HG03097 (cell line): ENCODE data around the gene SLC22A23.

ENCODE experiments used
- ATAC-seq: cut with Tn5 transposase; IDR thresholded peaks from one replicate; pipeline ENCODE4 v1.9.1; 2021; ENCODE audit not compliant: unreplicated experiment, low FRiP score

Gene SLC22A23

DNA sequence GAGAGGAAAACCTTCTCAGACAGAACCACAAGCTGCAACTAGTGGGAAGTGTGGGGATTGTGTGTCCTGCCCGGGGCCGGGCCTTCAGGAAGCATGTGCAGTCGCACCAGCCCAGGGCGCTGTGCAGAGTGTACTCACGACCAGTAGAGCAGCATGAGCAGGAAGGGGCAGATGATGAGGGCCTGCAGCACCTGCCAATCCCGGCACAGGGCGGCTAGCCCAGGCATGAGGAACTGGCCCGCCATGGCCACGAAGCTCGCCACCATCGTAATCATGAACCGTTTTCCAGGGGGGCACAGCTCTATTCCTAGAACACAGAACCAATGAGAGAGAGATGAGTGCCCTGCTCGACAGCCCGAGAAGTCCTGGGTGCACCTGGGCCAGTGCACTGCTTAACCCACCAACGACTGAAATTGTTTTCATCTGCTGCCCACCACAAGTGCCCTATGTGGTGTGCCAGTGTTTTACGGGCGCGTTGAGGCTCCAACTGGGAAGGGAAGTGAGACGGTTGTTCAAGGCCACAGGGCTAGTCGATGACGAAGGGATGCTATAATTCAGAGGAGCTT is 133.1 kb downstream of the SLC22A23 start:
- no peak for ATAC-seq

DNA sequence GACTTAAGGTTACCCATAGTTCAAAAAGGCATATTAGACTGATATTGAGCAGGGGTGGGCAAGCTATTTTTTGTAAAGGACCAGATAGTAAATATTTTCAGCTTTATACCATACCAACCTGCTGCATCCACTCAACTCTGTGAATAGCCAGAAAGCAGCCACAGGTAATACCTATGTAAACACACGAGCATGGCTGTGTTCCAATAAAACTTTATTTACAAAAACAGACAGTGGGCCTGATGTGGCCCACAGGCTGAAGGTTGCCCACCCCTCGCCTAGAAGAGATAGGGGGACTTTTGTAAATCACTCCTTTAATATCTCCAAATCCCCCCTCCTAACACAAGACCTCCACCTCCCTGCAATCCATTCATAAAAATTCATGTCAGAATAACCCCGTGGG is 133.7 kb downstream of the SLC22A23 start:
- ATAC-seq = no peak

DNA sequence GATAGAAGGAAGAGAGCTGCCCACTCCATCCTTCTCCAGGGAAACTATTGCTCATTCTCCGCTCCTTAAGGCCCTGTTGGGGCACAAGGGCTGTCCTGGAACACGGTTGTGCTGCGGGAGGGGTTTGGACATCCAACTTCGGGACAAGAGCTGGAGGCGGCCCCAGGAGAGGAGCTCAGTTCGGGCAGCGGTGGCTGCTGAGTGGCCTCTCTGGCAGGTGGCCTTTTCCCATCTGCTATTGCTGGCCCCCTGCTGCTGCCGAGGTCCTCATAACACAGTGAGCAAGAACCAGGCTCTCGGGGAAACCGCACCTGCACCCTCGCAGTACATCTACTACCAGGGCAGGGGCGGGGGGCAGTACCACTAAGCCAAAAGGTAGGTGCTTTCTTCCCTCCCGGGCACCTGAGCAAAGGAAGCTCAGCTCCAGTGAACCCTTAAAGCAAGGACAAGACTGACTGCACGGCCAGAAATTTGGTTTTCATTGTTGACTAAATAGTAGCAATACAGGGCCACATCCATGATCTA is 134.4 kb downstream of the SLC22A23 start:
- ATAC-seq = no peak

DNA sequence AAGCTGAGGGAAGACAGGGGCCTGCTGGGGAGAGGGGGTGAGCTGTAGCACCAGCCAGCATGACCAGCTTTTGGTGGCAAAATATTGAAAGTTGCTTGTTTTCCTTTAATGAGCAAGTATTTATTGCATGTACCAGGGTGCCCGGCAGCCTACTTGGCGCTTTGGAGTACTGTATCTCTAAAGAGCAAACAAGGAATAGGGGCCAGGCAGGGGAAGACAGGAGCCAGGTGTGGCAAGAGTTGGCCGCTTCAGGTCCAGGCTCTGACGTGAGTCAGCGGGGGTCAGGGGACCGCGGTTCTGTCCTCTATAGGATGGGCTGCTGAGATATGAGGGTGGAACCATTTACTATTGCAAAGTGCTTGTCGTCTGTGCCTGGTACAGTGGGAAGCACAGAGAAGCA is 135.0 kb downstream of the SLC22A23 start:
- no peak for ATAC-seq

DNA sequence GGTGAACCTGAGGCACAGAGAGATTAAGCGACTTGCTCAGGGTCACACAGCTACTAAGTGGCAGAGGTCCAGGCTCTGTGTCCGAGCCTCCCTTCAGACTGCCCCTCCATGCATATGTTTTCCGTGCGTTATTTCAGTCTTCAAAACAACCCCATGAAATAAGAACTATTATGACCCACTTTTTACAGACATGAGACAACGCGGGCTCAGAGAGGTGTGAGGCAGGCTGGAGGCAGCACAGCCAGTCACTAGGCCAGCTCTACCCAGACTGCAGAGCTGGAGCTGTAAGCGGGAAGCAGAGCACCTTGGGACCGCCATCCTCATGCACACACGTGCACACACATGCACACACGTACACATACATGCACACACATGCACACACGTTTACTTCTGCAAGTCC is 135.8 kb downstream of the SLC22A23 start:
- ATAC-seq = no peak

DNA sequence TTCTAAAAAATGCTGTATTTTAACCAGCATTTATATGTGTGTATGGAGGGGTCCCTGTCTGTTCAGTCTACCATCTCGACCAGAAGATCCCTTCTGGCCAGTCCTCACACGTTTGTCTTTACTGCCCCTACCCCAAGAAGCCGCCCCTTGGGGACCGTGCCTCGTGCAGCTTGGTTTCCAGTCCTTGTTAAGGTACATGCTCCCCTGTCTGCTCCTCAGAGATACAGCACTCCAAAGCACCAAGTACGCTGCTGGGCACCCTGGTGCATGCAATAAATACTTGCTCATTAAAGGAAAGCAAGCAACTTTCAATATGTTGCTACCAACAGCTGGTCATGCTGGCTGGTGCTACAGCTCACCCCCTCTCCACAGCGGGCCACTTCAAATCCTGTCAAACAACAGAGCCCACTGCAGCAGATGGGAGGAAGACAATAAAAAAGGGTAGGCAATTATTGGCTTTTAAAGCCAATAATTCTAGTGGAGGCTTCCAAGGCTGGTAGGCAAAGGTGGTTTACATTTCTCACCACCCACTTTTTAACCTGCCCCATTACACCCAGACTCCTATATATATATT is 136.5 kb downstream of the SLC22A23 start:
- ATAC-seq = no peak

DNA sequence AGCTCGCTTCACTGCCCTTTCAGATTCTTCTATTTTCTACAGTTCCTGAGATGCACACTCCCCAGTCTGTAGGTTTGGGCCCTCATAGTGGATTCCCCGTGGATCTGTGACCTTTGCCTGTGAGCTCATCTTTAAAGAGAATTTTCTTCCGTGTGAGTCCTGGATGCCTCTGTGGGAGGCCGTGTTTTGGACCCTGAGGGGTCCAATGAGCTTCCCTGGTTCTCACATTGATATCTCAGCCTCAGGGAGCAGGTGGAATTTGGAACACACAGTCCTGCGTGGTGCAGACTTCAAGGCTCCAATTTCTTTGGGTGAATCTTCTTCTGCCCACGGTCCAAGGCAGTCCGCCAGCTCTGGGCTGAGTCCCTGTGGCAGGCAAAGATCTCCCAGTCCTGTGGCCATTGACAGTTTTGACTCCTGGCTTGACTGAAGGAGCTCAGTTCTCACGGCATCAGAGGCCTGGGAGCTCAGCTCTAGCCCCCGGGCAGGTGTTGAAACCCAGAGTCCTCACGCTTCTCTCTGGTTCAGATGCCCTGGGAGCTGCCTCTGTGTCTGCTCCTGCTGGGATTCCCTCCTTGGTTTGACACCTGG is 137.1 kb downstream of the SLC22A23 start:
- no peak for ATAC-seq

DNA sequence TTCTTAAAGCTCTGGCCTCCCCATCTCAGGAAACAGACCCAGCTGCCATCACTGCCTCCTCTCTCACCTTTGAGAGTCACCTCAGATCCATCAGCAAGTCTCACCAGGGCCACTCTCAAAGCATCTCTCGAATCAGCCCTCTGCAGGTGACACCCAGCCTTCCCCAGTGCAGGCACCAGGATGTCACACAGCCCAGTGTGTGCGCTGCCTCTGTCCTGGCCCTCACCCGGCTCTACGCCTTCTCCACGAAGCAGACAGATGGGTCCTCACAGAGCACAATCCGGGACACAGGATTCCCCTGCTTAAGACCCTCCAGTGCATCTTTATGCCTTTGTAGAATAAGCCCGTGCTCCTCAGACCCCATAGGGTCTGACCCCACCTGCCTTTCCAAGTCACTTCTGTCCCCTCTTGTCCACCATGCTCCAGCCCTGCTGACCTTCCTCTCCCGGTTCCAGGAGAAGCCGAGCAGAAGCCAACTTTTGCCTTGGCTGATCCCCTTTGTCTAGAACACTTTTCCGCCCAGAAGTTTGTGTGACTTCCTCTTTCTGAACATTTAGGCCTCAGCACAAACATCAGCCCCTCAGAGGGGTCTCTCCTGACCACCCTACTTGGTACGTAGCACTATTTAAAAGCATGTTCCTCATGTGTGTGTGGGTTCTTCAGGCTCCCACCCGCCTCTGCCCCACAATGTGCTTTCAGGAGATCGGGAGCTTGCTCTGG is 137.9 kb downstream of the SLC22A23 start:
- no peak for ATAC-seq

DNA sequence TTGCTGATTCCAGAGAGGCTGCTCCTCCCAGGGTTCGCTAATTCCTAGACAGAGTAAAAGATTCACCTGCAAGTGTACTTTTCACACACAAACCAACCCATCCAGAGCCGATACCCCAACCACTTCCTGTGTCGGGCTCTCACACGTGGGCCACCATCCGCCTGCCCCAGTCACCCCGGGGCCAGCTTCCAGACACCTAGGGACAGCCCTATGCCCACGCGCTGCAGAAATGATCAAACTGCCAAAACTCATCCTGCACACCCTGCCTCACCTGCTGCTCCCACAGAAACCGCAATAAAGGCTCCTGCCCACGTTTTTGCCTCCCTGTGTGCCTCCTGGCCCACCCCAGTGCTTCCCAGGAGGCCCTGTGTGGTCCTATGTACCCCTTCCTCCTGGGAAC is 138.6 kb downstream of the SLC22A23 start:
- no peak for ATAC-seq

DNA sequence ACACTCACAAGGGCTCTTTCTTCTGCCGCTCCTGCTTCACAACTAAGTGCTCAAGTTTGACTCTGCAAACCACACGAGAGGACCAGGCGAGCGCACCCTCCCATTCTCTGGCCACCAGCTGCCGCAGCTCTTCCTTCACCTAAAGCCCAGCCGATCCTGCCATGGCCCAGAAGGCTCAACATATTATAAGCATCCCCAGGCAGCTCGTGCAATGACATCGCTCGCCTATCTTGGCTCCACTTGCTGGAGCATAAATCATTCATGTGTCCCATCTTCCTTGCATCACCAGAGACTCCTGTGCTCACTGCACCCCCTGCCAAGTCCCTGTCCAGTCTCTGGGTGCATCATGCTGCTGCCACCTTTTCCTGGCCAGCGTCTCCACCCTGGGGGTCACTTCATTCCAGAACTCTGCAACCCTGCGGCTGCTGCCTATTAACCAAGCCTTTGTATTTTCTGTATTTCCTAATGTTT is 139.1 kb downstream of the SLC22A23 start:
- ATAC-seq = no peak

DNA sequence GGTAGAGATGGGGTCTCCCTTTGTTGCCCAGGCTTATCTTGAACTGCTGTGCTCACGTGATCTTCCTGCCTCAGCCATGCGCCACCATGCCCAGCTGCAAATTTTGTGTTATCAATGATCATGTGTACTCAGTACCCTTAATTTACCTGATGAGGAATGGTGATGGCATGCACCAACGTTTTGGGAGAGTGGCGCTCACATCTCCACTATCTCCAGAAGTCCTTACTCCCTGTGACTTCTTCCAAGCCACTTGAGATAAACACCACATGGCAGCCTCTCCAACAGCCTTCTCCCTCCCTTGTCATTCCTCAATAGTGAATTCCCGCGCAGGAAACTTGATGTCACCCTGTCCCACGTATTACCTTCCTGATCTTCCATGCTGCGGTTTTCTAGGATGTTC is 140.0 kb downstream of the SLC22A23 start:
- ATAC-seq = no peak

DNA sequence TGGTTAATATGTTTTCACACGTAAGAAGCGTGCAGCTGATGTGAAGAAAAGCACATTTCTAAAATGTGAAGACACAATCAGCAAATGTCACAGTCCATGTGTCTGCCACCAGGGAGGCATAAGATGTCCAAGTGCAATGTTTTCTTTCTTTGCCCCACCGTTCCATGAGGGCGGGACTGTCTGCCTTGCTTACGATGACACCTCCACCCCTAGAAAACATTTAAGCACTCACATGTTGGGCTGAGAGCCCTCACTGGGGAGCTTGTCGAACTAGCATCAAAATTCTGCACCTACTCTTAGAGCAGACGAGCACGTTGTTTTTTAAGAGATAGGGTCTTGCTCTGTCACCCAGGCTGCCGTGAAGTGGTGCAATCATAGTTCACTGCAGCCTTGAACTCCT is 140.5 kb downstream of the SLC22A23 start:
- no peak for ATAC-seq

DNA sequence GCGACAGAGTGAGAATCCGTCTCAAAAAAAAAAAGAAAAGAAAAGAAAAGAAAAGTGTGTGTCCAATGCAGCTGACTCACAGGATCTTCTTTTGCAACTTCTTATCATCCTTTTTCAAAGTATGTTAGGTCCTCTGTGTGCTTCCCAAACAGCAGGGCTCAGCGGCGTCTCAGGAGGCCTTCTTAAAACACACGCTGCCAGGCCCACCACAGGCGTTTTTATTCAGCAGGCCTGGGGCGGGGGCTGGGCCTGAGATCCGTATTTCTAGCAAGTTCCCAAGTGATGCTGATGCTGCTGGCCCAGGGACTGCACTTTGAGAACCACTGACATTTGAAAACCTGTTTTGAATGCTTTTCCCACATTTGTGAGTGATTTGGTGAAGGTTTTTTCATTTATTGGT is 141.0 kb downstream of the SLC22A23 start:
- no peak for ATAC-seq

DNA sequence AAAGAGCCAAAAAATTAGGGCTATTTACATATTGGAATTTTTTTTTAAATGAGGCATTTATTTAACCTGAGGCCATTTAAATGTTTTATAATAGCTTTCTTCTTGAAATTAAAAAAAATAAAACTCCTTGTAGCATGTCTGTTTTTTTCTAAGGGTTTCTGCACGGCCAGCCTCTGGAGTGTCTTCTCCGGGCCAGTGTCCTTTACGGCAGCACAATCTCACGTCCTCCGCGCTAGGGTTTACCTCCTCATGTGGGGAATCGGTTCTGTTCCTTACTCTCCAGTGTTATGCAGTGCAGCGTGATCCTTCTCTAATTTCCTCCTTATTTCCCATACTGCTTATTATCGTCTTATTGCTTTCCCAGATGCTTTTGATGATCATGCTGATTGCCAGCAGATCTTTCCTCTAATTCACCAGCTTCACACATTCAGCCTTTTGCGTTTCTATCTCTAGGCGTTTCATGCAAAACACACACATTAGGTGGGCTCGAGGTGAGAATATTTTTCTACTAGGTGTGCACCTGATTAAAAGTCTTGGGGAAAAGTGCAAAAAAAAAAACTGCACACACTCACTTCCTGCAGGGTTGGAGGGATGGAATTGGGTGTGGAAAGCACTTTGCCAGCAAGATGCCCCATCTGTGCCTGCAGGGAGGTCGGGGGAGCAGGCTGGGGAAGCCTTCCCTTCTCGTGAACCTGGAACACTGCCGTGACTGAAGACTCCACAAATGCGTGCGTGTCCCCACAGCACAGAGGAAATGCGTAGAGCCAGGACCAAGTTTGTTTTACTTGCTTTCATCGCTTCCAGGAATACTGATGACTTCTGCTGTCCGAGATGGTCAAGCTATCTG is 142.0 kb downstream of the SLC22A23 start:
- no peak for ATAC-seq

DNA sequence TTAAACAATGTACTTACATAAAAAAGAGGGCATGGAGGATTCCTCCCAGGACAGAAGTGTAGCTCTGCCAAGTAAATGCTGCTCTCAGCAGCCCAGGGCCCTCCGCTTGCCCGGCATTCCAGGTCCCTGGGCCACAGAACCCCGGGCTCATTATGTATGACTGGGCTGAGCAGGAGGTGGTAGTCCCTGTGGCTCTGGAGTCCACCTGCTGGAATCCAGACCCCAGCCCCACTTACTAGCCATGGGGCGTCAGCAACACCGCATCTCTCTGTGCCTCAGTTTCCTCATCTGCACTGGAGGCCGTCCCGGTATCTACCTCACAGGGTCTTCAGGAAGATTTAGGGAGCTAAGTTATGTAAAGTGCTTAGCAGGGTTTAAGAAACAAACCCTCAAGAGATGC is 142.7 kb downstream of the SLC22A23 start:
- no peak for ATAC-seq

DNA sequence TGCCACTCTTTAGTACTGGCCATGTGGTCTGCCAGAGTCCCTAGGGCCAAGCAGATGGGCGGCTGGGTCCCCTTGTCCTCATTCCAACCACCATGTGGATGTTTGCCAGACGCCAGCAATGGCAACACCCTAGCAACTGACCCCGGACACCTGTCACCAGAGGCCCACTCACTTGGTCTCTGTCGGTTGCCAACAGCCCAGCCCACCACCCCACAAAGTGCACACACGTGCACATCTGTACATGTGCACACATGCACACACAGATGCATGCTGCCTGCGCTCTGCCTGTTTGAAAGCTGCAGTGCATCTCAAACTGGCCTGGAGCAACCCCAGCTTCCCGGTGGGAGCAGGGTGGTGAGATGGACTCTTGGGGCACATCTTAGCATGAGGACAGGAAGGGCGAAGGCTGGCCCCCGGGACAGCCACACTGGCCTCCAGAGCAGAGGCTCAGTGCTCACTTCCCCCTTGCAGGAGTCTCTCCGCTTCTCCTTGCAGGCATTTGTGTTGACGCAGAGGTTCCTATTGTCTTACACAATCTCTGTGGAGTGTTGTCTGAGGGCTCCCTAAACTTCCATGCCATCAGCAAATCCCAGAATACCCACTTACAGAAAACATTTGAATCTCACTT is 144.1 kb downstream of the SLC22A23 start:
- ATAC-seq = no peak

DNA sequence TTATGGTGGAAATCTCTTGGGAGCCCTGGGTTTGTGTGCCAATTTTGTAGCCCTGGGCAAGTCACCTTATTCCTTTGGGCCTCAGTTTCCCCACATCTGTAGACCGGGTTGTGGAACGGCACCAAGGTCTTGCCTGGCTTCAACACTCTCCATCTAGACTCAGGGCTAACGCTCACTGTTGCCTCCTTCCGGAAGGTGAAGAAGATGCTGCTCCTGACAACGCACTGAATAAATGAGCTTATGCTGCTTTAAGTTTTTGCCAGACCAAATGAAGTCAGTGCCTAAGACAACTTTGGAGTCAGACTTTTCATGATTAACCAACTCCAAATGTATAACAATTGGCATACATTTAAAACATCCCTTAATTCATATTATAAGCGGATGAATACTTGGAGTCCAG is 145.0 kb downstream of the SLC22A23 start:
- ATAC-seq = no peak

DNA sequence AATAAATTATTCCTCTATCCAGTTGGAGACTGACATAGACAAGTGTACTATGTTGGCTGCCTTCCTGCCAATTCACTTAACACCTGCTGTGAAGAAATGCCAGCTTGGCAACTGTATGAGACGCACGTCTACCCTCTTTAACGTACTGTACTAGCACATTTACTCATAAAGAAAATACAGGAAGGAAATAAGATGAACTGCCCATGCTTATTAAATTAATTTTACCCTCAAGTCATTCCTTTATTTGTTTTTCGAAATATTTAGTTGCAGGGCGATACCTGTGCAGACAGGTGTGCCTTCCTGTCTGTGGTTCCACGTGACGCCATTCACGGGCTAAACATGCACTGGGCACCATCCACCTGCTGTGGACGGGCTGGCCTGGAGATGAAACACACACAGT is 146.1 kb downstream of the SLC22A23 start:
- ATAC-seq = no peak

DNA sequence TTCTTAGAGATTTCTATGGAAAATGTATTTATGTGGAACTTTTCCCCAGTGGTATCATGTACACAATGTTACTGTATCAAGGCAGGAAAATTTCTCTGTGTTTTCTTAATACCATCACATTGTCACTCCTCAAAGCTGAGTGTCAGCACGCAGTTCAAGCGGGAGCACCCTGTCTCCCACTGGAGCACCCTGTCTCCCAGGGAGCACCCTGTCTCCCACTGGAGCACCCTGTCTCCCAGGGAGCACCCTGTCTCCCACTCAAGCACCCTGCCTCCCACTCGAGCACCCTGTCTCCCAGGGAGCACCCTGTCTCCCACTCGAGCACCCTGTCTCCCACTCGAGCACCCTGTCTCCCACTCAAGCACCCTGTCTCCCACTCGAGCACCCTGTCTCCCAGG is 146.8 kb downstream of the SLC22A23 start:
- no peak for ATAC-seq

DNA sequence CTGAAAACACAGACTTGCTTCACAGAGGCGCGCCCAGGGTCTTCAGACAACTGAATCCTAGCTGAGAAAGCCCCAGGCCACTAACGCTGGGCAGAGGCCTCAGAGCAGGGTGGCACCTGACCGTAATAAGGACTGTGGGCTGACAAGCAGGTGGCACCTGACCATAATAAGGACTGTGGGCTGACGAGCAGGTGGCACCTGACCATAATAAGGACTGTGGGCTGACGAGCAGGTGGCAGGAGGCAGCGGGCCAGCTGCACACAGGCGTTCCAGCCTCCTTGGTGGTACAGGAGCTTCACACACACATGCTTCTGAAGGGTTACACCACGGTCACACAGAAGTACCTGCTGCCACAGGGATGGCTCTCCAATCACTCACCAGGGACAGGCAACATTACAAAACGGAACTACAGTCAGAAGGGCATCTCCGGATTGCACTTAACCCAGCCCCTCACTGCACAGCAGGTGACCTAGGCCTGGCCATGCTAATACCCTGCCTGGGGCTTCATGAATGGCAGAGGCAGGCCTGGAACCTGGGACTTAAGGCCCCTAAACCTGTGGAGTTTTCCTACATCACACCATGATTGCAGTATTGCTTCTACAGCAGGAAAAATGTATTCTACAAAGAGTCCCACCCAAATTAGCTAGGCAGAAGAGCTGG is 147.3 kb downstream of the SLC22A23 start:
- no peak for ATAC-seq
